ENCODE measurements around the gene SMCO4. TPM values are rescaled to one million over a fixed set of nuclear protein-coding genes. Genes with fewer than 3 reads are reported as not detected.
"Not testable (repeated sequence)": the region's sequence is repeated elsewhere in the genome, so short reads cannot be mapped to it uniquely, and the experiment has no call there.

The SMCO4 gene, protein sequence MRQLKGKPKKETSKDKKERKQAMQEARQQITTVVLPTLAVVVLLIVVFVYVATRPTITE
- total RNA-seq (2014; rRNA removed; shearing (Covaris generic)), result 4.0 and 4.9 TPM in 2 replicates

GRCh38 chr11:93543292-93543977 is at the start of gene SMCO4:
Gene SMCO4, minus strand, starts transcription at chr11:93543391. Its CDS starts 64,202 bp downstream, at chr11:93479189.
- Histone ChIP-seq H3K4me1 (no peaks in the 10 kb centered on the region), H3K36me3 (no peaks in the 10 kb centered on the region), H3K27me3 (no peaks in the 10 kb centered on the region), H3K27ac (no peak within 1 kb of the TSS), H3K9me3 (replicated peaks) (no peaks in the 10 kb centered on the region), H3K4me3 (peak within 1 kb of the TSS; percentile 72)
- DNase-seq, result peak; percentile 69 to 79

GRCh38 chr11:93591247-93591898 is 48.2 kb upstream of the SMCO4 start:
- Histone ChIP-seq H3K4me1 (no peaks in the 10 kb centered on the region), H3K27me3 (no peaks in the 10 kb centered on the region), H3K36me3 (no peaks in the 10 kb centered on the region), H3K27ac (no peak overlapping the region), H3K9me3 (replicated peaks) (no peaks in the 10 kb centered on the region), H3K4me3 (no peak overlapping the region)
- no peak for DNase-seq

DNA sequence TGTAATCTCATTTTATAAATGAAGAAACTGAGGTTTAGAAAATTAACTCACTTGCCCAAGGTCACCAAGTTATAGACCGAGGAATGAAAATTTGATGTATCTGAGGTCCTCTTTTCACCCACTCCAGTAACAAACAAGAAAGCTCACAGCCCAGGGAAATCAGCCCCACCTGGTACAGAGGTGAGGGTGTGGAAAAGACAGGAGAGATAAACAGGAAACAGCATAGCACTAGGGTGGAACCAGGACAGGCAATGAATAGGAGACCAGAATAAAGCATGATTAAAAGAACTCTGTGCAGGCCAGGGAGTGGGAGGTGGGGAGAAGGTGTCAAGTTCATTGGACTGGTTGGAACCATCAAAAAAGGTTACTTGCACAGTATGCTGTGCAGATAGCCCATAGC is 46.2 kb upstream of the SMCO4 start:
- no peak for DNase-seq
- H3K4me3 ChIP-seq, result no peak overlapping the region

DNA sequence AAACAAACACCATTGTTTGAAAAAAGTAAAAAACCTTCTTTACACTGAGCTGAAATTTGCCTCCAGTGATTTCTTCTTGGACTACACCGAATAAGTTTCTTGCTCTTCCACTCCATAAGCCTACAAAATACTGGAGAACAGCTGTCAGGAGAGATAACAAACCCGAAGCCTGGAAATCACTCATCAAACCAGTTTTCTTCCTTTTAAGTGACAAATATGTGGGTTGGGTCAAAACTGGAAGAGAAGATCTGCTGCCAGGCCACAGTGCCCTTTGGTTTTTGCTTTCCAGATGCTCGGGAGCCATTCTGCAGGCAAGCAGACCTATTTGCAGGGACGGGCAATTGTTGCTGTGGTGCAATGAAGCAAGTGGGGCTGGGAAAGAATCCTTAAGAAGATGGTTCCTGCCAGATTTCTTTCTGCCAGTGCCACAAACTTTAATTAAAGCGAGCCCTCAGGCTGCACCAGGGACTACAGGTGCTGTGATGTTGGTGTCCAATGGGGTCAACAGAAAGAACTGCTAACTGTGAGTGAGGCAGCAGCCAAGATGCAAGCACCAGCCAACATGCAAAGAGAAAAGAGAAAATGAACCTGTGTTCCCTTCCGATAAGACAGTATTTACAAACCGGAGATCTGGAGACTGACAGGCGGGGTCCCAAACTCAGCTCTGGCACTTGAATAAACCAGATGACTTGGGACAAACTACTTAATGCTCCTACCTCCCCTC is 44.8 kb upstream of the SMCO4 start:
- H3K4me1 ChIP-seq, result no peaks in the 10 kb centered on the region
- no peak for DNase-seq
- no peaks in the 10 kb centered on the region for H3K36me3 ChIP-seq
- H3K4me3 ChIP-seq, result no peak overlapping the region
- H3K27me3 ChIP-seq, result no peaks in the 10 kb centered on the region
- H3K9me3 ChIP-seq (replicated peaks), result no peaks in the 10 kb centered on the region
- H3K27ac ChIP-seq, result no peak overlapping the region

More for the DNA sequence above, 46.2 kb upstream of the SMCO4 start:
- Histone ChIP-seq H3K27me3 (no peaks in the 10 kb centered on the region), H3K27ac (no peak overlapping the region), H3K36me3 (no peaks in the 10 kb centered on the region), H3K4me1 (no peaks in the 10 kb centered on the region), H3K9me3 (replicated peaks) (no peaks in the 10 kb centered on the region)

DNA sequence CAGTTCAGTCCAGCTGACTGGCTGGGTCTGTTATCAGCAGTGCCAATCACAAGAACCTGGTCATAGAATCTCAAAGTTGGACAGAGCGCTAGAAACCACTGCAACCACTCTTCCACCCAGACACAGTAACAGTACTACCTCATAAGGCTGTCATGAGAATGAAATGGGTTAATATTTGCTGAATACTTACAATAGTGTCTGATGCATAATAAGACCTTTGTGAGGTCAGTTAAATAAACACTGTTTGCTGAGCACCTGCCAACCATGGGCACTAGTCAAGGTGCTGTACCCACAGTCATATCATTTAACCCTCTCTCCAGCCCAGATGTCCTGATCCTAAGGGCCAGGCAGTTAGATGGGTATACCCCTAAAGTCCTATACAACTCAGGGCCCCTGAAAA is 44.2 kb upstream of the SMCO4 start:
- H3K4me1 ChIP-seq; H3K9me3 ChIP-seq (replicated peaks); H3K27ac ChIP-seq; H3K27me3 ChIP-seq; H3K36me3 ChIP-seq; DNase-seq; H3K4me3 ChIP-seq: not testable (repeated sequence)

DNA sequence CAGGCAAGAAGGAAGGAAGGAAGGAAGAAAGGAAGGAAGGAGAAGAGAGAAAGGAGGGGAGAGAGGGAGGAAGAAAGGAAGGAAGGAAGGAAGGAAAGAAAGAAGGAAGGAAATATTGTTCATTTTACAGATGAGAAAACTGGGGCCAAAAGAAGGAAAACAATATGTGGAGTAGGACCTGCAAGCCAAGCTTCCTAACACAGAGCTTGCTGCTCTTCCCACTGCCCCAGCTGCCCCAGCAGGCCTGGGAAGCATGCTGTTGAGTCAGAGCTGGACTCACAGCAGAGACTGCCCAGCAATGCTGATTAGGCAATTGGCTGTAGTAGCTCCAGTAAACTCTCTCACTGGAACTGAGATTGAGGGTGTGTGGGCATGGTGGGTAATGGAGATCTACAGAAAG is 42.6 kb upstream of the SMCO4 start:
- Histone ChIP-seq H3K27me3 (no peaks in the 10 kb centered on the region), H3K4me3 (no peak overlapping the region), H3K9me3 (replicated peaks) (no peaks in the 10 kb centered on the region), H3K36me3 (no peaks in the 10 kb centered on the region), H3K4me1 (no peaks in the 10 kb centered on the region), H3K27ac (no peak overlapping the region)
- no peak for DNase-seq

GRCh38 chr11:93583490-93583889 is 40.3 kb upstream of the SMCO4 start:
- Histone ChIP-seq H3K4me3 (no peak overlapping the region), H3K27me3 (no peaks in the 10 kb centered on the region), H3K36me3 (no peaks in the 10 kb centered on the region), H3K27ac (no peak overlapping the region), H3K9me3 (replicated peaks) (no peaks in the 10 kb centered on the region), H3K4me1 (no peaks in the 10 kb centered on the region)
- DNase-seq, result no peak

DNA sequence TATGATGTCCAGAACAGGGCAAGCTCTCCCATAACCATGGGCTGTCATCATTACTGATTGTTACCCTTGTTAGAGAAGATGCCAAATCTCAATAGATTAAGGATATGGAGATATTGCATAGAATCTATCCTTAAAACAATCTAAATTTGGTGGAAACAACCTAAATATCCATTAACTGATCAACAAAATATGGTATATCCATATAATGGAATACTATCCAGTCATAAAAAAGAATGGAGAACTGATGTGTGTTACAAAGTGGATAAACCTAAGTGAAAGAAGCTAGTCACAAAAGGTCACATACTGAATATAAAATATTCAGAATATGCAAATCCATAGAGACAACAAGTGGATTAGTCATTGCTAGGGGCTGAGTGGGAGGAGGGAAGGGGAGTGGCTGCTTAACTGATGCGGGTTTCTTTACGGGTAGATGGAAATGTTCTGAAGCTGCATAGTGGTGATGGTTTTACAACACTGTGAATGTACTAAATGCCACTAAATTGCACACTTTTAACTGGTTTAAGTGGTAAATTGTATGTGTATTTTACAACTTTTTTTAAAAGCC is 36.1 kb upstream of the SMCO4 start:
- no peak overlapping the region for H3K27ac ChIP-seq
- no peaks in the 10 kb centered on the region for H3K9me3 ChIP-seq (replicated peaks)
- H3K4me3 ChIP-seq, result no peak overlapping the region
- H3K27me3 ChIP-seq, result no peaks in the 10 kb centered on the region
- DNase-seq, result no peak
- no peaks in the 10 kb centered on the region for H3K4me1 ChIP-seq
- no peaks in the 10 kb centered on the region for H3K36me3 ChIP-seq

- H3K4me3 ChIP-seq, result no peak overlapping the region
- no peak for DNase-seq
- no peak overlapping the region for H3K27ac ChIP-seq
Measured at GRCh38 chr11:93577286-93577685, 34.1 kb upstream of the SMCO4 start.

GRCh38 chr11:93576870-93577269 is 33.7 kb upstream of the SMCO4 start:
- not testable (repeated sequence) for H3K9me3 ChIP-seq (replicated peaks); H3K36me3 ChIP-seq; H3K27me3 ChIP-seq; H3K4me3 ChIP-seq; H3K27ac ChIP-seq; H3K4me1 ChIP-seq; DNase-seq

More at GRCh38 chr11:93577286-93577685, 34.1 kb upstream of the SMCO4 start:
- Histone ChIP-seq H3K9me3 (replicated peaks) (no peaks in the 10 kb centered on the region), H3K4me1 (no peaks in the 10 kb centered on the region), H3K36me3 (no peaks in the 10 kb centered on the region), H3K27me3 (no peaks in the 10 kb centered on the region)

DNA sequence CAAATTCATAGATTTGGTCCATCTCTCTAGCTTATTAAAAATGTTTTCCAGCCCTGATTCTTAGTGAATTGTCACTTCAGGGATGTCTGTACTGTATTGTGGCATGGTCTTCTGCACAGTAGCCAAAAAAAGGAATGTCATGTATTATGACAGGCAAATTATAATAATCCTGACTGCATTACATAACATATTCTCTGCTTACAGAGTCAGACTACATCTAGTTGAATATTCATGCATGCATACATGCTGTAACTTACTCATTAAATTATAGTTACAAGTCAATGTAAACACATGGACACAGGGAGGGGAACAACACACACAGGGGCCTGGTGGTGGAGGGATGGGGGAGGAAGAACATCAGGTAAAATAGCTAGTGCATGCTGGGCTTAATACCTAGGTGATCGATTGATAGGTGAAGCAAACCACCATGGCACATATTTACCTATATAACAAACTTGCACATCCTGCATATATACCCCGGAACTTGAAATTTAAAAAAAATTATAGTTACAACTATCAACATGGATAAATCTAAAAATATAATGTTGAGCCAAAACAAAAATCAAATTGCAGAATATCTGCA is 31.5 kb upstream of the SMCO4 start:
- 0 out of 2 replicates have a peak, but pooled peaks cover 5% of the 10 kb centered on the region for H3K4me1 ChIP-seq
- no peak for DNase-seq

DNA sequence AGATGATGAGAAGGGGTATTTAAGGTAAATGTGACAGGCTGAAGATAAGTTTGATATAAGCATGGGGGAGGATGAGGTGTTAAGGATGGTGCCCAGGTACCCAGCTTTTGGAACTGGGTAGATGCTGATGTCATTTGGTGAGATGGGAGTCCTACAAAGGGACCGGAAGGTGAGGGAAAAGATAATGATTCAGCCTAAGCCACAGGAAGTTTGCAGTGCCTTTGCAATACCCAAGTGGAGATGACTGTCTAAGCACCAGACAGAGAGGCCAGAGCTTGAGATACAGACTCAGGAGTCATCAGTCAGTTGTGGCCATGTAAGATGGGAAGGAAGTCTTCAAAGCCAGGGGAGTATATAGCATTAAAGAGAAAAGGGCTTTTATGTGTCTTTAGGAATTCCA is 30.0 kb upstream of the SMCO4 start:
- Histone ChIP-seq H3K4me3 (no peak overlapping the region), H3K9me3 (replicated peaks) (no peaks in the 10 kb centered on the region)
- DNase-seq, result no peak

More for the DNA sequence above, 31.5 kb upstream of the SMCO4 start:
- Histone ChIP-seq H3K4me3 (no peak overlapping the region), H3K9me3 (replicated peaks) (no peaks in the 10 kb centered on the region), H3K27ac (no peak overlapping the region), H3K36me3 (no peaks in the 10 kb centered on the region), H3K27me3 (no peaks in the 10 kb centered on the region)

DNA sequence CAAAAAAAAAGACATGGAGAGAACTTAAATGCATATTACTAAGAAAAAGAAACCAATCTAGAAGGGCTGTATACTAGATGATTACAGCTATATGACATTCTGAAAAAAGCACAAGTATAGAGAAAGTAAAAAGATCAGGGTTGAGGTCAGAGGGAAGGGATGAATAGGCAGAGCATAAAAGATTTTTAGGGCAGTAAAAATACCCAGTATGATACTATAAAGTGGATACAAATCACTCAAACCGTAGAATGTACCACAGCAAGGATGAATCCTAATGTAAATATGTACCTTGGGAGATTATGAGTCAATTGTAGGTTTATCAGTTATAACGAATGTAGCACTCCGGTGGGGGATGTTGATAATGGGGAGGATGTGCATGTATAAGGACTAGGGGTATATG is 29.4 kb upstream of the SMCO4 start:
- no peak overlapping the region for H3K4me3 ChIP-seq
- 0 out of 2 replicates have a peak, but pooled peaks cover 5% of the 10 kb centered on the region for H3K4me1 ChIP-seq
- no peaks in the 10 kb centered on the region for H3K27me3 ChIP-seq
- DNase-seq, result no peak
- H3K9me3 ChIP-seq (replicated peaks), result no peaks in the 10 kb centered on the region
- H3K36me3 ChIP-seq, result no peaks in the 10 kb centered on the region
- H3K27ac ChIP-seq, result no peak overlapping the region

More for the DNA sequence above, 30.0 kb upstream of the SMCO4 start:
- Histone ChIP-seq H3K27me3 (no peaks in the 10 kb centered on the region), H3K4me1 (0 out of 2 replicates have a peak, but pooled peaks cover 5% of the 10 kb centered on the region), H3K36me3 (no peaks in the 10 kb centered on the region), H3K27ac (no peak overlapping the region)

DNA sequence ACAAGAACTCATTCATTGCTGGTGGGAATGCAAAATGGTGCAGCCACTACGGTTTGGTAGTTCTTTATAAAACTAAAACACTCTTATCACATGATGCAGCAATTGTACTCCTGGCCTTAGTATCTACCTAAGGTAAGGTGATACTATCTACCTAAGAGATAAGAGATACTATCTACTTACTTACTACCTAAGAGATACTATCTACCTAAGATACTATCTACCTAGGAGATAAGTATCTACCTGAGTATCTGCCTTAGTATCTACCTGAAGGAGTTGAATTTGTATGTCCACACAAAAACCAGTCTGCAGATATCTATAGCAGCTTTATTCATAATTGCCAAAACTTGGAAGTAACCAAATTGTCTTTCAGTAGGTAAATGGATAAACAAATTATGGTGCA is 29.0 kb upstream of the SMCO4 start:
- no peak for DNase-seq
- H3K36me3 ChIP-seq, result no peaks in the 10 kb centered on the region

More for the DNA sequence above, 29.0 kb upstream of the SMCO4 start:
- no peaks in the 10 kb centered on the region for H3K27me3 ChIP-seq
- H3K4me1 ChIP-seq, result 0 out of 2 replicates have a peak, but pooled peaks cover 5% of the 10 kb centered on the region
- no peaks in the 10 kb centered on the region for H3K9me3 ChIP-seq (replicated peaks)
- no peak overlapping the region for H3K4me3 ChIP-seq
- no peak overlapping the region for H3K27ac ChIP-seq
